ENCODE data around the gene TRAPPC5.

TRAPPC5 gene

DNA sequence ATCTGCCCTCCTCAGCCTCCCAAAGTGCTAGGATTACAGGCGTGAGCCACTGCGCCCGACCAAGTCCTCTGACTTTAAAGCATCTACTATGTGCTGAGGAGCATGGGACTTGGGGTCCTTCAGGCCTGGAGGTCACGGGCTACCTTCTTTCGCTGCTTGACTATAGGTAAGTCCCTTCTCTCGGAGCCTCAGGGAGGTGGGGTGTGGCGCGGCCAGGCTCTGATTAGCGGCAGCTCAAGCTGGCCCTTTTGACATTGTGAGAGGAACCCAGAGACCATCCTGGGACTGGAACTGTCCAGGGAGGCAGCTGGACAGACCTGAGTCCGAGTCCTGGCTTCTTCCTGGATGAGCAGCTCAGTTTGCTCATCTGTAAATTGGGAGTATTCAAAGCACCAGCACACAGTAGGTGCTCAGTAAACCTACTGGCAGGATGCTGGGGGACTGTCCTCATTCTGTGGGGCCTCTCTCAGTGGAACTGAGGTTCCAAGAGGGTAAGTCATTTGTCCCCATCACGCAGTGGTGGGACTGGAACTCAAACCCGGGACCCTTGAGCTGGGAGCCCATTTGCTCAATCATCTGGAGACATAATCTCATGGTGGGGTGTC lies 20.5 kb downstream of the TRAPPC5 start:
- no peak for DNase-seq (ENCODE audit: low spot score)

DNA sequence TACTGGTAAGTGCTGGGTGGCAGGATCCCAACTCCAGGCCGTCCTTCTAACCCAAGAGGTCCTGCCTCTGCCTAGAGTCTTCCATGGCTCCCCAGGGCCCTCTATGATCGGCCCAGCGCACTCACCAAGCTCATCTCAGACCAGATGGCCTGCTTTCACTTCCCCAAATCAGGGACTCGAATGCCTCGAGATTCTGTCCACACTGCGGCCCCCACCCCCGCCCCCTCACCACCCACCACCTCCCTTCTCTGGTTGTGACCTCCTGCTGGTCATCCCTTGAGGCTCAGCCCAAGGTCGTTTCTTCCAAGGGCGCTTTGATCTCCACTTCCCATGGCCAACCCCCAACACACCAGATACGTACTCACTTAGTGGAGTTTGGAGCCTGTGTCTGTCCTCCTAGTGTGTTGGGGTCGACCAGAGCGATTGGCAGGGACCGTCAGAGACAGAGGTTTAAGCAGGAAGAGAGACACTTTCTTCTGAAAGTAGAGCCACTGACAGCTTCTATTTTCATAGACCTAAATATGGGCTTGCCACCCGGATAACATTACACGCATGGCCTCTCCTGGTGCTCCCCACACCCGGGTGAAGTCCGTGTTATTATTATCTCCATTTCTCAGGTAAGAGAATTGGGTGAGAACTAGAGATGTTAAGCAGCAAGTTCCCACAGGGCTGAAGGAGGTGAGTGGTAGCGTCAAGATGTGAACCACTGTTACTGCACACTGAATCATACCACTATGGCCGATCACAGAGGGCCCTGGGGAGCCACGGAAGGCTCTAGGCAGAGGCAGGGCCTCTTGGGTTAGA lies 21.2 kb downstream of the TRAPPC5 start, which contains the start of gene FCER2:
FCER2 (minus strand) TSS at position 478 of the 804 bp plus-strand sequence. CDS start 2,371 bp downstream, outside the sequence.
- no peak for DNase-seq (ENCODE audit: low spot score)

DNA sequence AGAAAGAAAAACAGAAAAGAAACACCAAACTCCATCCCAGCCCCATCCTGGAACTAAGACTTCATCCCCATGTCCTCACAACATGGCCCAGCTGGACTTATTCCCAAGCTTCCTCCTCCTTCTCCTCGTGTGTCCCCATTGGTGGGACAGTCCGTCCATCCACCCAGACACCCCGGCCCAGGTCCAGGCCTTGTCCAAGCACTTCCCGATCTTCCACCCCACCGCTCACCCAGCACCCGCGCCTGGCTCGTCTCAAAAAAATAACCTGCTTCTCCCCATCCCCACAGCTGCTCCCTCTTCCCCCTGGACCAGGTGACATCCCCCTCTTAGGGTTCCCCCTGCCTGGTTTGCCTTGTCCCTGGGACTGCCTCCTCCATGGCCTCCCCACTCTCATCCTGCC lies 22.7 kb downstream of the TRAPPC5 start:
- DNase-seq (ENCODE audit: low spot score): no peak

DNA sequence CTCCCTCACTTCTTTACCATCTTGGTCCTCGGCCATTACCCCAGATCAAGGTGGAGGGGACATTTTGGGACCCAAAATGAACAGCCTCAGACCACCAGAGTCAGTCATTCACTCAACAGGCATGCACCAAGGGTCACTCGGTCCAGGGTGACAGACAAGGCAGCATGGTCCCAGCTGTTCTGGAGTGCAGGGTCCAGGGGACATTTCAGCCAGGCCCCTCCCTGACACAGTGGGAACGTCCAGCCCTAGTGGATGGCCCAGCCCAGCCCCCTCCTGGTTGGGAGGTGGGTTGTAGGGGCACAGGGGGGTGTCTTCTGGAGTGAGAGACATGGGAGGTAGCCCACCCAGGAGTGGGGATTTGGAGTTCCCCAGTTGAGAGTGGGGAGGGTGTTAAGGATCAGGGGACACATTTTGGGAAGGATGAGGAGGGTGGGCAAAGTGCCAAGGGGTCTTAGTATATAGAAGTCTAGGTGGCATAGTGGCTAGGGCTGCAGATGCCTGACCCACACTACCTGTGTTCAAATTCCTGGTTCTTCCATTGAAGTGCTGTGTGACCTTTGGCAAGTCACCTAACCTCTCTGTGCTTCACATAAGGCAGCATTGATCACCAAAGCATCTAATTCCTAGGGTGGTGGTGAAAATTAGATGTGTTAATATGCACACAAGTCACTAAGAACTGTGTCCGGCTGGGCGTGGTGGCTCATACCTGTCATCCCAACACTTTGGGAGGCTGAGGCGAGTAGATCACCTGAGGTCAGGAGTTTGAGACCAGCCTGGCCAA lies 23.8 kb downstream of the TRAPPC5 start:
- no peak for DNase-seq (ENCODE audit: low spot score)

DNA sequence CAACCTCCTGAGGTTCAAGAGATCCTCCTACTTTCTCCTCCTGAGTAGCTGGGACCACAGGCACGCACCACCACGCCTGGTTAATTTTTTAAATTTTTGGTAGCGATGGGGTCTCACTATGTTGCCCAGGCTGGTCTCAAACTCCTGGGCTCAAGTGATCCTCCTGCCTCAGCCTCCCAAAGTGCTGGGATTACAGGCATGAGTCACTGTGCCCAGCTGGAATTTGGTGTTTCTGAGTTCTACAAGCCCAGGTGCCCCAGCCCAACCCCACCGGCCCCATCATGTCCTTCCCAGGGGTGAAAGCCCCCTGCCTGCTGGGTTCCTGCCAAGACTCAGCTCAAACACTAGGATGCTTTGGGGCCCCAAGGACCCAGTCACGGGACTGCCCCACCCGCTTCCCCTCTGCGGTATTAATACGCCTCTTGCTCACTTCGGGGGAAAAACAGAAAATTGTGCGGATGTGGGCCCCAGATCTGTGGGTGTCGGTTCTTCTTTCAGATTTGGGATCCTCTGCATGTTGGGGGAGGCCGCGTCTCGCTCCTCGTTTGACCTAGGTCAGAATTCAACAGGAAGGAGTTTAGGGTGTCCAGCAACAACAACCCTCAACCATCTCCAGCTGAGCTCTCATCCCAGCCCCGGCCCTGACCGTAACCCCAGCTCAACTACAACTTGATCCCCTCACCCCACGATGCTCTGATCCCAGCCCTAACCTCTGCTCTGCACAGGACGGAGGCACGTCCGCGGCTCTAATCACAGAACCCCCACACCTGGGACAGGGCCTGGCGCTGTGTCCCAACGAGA lies 25.0 kb downstream of the TRAPPC5 start:
- no peak for DNase-seq (ENCODE audit: low spot score)

DNA sequence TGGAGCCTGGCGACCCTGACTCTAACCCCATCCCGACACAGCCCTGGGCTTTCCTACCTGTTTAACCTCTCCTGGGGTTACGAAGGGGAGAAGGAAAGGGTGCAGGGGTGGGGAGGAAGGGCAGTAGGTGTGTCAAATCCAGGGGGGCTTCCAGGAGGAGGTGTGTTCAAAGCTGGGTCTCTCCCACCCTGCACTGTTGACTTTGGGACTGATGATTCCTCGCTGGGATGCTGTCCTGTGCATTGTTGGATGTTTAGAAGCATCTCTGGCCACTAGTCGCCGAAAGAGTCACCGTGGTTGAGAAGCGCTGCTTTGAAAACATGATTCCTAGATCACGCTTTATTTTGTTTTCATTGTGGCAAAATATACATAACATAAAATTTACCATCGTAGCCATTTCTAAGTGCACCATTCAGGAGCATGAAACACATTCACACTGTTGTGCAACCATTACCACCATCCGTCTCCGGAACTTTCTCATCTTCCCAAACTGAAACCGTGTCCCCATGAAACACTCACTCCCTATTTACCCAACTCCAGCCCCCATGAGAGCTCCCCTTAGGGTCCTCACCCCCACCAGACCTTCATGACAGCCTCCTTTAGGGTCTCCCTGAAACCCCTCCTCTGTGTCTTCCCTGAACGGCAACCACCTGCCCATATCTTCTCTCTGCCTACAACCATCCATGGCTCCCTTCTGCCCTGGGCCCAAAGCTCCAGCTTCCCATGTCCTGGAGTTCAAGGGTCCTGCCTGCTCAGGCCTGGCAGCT lies 25.7 kb downstream of the TRAPPC5 start:
- DNase-seq (ENCODE audit: low spot score): no peak

DNA sequence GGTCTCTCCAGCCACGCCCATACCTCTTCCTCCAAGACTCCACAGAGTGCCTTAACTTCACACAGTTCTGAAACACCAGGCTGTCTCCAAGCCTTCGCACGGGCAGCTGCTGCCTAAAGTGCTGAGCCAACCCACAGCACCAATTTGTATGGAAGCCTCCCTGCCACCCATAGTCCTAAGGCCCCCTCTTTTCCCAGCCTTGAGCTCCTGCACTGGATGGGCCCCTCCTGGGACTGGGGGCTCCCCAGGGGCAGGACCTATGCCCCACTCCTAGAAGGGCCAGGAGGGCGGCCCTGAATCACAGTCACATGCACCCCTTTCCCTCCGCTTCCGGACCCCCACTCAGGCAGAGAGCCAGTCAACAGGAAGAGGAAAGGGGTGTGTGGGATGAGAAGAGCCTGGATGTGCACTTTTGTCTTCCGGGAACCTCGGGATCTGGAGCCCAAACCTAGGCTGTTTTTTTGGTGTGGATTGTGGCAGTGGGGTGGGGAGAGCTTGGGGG lies 26.4 kb downstream of the TRAPPC5 start:
- DNase-seq (ENCODE audit: low spot score): no peak

DNA sequence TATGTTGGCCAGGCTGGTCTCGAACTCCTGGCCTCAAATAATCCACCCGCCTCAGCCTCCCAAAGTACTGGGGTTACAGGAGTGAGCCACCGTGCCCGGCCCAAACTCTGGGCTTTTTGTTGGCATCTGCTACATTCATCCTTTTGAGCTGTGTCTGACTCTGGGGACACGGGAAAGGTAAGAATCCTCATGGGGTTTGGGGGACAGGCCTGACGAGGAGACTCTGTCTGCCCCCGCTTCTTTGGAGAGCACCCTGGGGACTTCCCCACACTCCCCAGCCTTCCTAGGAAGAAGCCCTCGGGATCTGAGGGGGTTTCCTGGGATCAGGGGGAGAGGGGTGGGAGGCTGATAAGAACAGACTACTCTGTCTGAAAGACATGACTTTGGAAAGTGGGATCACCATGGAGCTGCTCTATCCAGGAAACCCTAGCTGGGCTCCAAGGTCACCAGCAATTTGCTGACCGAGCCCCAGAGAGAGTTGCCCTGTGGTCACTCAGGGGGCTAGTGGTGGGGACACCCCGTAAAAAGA lies 29.4 kb downstream of the TRAPPC5 start:
- DNase-seq (ENCODE audit: low spot score): no peak

DNA sequence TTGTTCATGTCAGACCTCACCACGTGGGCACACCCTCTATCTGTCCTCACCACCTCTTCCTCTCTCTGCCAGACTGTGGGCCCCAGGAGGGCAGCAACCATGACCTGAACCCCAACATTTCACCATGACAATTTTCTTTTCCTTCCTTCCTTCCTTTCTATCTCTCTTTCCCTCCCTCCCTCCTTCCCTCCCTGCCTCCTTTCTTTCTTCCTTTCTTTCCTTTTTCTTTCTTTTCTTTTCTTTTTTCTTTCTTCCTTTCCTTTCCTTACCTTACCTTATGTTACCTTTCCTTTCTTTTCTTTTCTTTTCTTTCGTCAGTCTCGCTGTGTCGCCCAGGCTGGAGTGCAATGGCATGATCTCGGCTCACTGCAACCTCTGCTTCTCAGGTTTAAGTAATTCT lies 30.0 kb downstream of the TRAPPC5 start:
- DNase-seq (ENCODE audit: low spot score): no peak

DNA sequence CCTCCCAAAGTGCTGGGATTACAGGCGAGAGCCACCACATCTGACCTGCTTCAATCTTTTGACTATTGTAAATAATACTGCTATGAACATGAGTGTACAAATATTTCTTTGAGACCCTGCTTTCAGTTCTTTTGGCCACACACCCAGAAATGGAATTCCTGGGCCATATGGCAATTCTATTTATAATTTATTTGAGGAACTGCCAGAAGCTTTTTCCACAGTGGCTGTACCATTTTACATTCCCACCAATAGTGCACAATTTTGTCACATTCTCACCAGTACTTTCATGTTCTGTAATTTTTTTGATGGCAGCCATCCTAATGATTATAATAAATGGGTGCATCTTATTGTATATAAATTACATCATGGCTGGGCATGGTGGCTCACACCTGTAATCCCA lies 35.0 kb downstream of the TRAPPC5 start:
- DNase-seq (ENCODE audit: low spot score): no peak

DNA sequence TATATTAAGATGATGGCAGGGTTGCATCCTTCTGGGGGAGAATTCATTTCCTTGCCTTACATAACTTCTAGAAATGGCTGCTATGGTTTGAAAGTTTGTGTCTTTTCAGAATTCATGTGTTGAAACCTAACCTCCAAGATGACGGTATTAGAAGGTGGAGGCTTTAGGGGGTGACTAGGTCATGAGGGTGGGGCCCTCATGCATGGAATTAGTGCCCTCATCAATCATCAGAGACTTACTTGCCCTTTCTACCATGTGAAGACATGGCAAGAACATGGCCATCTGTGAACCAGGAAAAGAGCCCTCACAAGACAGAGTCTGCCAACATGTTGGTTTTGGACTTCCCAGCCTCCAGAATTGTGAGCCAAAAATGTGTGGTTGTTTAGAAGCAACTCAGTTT lies 36.1 kb downstream of the TRAPPC5 start:
- DNase-seq (ENCODE audit: low spot score): no peak

DNA sequence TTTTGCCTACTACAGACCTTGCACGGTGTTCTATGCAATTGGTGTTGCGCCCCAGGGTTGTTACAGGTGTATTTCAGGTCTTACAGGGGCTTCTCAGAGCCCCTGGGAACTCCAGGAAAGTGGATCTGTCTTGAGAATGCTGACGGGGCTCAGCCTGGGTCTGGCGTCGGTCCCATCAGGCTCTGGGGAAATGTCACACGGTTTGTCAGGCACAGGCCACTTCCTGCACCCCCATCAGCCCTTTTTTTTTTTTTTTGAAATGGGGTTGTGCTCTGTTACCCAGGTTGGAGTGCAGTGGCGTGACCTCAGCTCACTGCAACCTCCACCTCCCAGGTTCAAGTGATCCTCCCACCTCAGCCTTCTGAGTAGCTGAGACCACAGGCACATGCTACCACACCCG lies 38.0 kb downstream of the TRAPPC5 start:
- DNase-seq (ENCODE audit: low spot score): no peak

DNA sequence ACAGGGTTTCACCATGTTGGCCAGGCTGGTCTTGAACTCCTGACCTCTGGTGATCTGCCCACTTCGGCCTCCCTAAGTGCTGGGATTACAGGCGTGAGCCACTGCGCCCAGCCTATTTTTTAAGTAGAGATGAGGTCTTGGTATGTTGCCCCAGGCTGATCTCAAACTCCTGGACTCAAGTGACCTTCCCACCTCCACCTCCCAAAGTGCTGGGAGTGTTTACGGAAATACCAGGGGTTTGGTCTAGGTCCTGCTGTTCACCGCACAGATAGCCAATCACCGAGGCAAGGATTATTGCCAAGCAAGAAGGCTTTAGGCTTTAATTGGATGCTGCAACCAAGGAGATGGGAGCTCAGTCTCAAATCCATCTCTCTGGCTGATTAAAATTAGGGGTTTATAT lies 39.7 kb downstream of the TRAPPC5 start:
- no peak for DNase-seq (ENCODE audit: low spot score)

DNA sequence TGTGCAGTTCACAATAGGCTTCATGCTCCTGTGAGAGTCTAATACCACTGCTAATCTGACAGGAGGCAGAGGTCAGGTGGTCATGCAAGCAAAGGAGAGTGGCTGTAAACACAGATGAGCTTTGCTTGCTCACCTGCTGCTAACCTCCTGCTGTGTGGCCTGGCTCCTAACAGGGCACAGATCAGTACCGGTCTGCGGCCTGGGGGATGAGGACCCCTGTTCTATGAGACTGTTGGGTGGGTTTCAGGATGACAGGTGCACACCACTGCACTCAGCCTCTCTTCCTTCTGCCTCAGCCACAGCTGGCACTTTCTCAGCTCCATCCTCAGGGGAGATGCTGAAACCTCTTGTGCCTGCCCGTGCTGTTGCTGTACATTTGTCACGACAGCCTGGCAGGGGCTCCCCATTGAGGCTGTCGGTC lies 41.6 kb downstream of the TRAPPC5 start:
- no peak for DNase-seq (ENCODE audit: low spot score)

DNA sequence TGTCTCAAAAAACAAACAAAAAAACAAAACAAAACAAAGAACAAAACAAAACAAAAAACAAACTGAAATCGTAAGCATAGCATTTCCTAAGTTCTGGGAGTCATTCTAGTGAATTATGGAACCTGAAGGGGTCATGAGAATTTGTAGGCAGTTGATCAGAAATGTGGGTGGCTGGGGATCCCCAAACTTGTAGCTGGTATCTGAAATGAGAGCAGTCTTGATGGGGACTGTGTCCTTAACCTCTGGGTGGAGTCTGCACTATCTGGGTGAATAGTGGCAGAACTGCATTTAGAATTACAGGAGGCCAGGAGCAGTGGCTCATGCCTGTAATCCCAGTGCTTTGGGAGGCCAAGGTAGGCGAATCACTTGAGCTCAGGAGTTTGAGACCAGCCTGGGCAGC lies 45.2 kb downstream of the TRAPPC5 start:
- no peak for DNase-seq (ENCODE audit: low spot score)

DNA sequence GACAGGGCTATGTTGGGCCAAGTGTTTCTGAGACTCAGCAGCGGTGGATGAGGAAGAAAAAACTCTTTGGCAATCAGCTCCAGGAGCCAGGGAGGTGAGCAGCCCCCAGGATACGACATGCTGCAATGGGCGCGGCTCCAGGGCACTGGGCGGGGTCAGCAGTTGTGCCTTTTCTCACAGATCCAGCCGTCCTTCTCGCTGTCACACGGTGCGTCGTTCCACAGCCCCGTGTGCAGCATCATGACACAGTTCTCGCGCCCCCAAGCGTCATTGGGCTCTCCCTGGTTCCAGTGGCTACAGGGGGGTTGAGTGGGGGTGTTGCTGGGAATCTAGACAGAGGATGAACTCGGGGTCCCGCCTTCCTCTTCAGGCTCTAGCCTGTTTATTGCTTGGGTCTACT lies 48.6 kb downstream of the TRAPPC5 start:
- no peak for DNase-seq (ENCODE audit: low spot score)

DNA sequence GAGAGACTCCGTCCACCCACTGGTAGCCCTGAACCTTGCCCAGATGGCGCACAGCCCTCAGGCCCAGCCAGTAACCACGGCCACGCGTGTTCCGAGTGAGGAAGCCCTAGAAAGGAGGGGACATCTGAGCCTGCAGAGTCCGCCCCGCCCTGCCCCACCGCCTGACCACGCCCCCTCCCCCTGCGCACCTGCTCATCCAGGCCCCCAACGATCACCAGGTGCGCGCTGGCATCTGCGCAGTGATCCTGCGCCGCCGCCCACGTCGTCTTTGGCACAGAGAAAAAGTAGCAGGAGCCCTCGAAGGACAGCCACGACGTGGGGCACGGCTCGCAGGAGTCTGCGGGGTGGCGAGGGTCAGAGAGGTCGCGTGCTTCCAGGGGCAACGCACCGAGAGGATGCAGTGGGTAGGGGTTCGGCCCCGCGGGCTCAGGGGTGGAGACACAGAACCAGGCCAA lies 49.2 kb downstream of the TRAPPC5 start:
- DNase-seq (ENCODE audit: low spot score): no peak

DNA sequence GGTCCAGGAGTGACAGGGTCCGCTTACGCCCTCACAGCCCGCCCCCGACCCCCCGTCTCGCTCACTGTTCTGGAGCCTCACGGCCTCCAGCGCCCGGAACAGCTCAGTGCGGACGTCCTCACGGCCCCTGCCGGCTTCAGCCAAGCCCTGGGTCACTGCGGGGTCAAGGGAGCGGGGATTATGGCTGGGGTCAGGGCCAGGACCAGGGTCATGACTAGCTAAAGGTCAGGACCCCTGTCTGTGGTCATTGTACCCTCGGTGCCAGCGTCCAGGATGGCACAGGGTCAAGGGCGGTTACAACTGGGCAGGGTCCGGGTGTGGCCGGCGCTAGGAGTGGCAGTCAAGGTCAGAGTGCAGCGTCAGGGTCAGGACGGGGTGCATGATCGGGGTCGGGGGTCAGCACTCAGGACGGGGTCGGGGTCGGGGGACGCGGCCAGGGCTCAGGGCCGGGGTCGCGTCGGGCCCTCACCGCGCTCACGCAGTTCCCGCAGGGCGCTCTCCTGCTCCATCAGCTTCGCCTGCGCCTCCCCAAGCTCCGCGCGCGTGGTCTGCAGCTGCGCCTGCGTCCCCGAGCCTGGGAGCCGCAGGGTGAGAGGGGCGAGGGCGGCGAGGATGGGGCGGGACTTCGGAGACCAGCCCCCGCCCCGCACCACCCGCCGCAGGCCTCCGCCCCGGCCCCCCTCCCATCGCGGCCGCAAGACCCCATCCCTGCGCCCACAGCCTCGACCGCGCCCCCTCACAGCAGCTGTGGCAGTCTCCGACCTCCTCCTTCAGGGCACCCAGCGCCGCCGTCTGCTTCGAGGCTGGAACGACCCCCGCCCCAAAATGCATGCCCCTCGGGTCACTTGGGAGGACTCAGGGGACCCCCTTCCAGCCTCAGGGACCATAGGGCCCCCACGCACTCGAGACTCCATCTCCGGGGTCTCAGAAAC lies 49.9 kb downstream of the TRAPPC5 start:
- no peak for DNase-seq (ENCODE audit: low spot score)

DNA sequence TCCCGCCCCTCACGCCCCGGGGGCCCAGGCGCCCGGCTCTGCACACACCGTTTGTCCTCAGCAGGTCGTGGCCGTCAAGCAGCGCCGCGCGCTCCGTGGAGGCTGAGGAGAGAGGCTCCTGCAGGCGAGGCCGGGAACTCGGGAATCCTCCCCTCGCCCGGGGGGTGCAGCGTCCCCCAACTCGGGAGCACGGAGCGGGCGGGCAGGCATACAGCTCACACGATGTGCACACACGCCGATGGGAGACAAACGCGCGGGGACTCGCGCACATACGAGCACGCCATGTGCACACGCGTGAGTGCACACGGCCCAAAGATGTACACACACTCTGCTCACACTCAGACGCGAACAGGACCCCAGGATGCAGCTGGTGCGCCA lies 50.6 kb downstream of the TRAPPC5 start:
- DNase-seq (ENCODE audit: low spot score): no peak

DNA sequence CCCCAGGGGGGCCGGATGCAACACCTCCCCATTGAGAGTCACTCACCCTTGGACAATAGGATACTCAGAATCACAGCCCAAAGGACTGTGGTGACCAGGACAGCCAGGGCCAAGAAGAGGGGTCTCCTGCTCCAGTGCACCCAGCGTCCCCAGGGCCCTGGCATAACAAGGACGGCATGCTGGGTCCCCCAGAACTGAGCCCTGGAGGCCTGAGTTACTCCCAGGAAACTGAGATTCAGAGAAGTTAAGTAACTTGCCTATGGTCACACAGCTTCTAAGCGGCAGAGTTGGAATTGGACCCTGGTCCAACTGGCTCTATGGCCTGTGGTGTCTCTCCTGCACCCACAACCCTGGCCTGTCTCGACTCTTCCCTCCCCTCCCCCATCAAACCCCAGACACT lies 51.0 kb downstream of the TRAPPC5 start:
- DNase-seq (ENCODE audit: low spot score): no peak

Measured in SW480 (cell line).